GM12878 (cell line): ENCODE results near the gene SETD6. TPM values are rescaled to one million over a fixed set of nuclear protein-coding genes. Genes with fewer than 3 reads are reported as not detected.
A peak's percentile ranks its signal among the peaks of the same experiment; 100 is the strongest.

Experiments
- BHLHE40 ChIP-seq, 2 experiments: fragments of 450-650 bp in 1 of 2; IDR thresholded peaks; 2 replicates each; pipeline ENCODE4 v1.6.1; 2011 to 2017; ENCODE audit warnings: low read depth in 2 of 2, borderline replicate concordance in 1 of 2, improper control_type of control experiment in 1 of 2, low read length in 1 of 2, mild to moderate bottlenecking in 1 of 2
- BRCA1 ChIP-seq: IDR thresholded peaks from 2 replicates; pipeline ENCODE4 v1.6.1; 2011; ENCODE audit warnings: low read depth, low read length, improper control_type of control experiment
- MTA2 ChIP-seq: fragments of 450-650 bp; IDR thresholded peaks from 2 replicates; pipeline ENCODE4 v1.6.1; 2016; ENCODE audit warnings: low read depth, mild to moderate bottlenecking, moderate library complexity
- NFIC ChIP-seq: IDR thresholded peaks from 2 replicates; pipeline ENCODE4 v1.6.1; 2012; ENCODE audit warnings: low read depth, mild to moderate bottlenecking, inconsistent platforms, low read length, moderate library complexity
- NR2C1 ChIP-seq: fragments of 450-650 bp; IDR thresholded peaks from 2 replicates; pipeline ENCODE4 v1.6.1; 2017; ENCODE audit warnings: antibody characterized with exemption, mild to moderate bottlenecking, moderate library complexity
- POLR2AphosphoS5 ChIP-seq: IDR thresholded peaks from 2 replicates; pipeline ENCODE4 v1.6.1; 2011; ENCODE audit warnings: mild to moderate bottlenecking, low read length, inconsistent platforms
- RAD51 ChIP-seq: fragments of 450-650 bp; IDR thresholded peaks from 2 replicates; pipeline ENCODE4 v1.6.1; 2016; ENCODE audit warnings: moderate library complexity, mild to moderate bottlenecking, inconsistent platforms
- RELA ChIP-seq: fragments of 450-650 bp; IDR thresholded peaks from 2 replicates; pipeline ENCODE4 v1.8.0; 2014; ENCODE audit warnings: borderline replicate concordance; ENCODE audit not compliant: partially characterized antibody
- RELB ChIP-seq: fragments of 450-650 bp; IDR thresholded peaks from 2 replicates; pipeline ENCODE4 v1.6.1; 2017; ENCODE audit warnings: low read depth, mild to moderate bottlenecking, moderate library complexity
- SP1 ChIP-seq: IDR thresholded peaks from one replicate; pipeline ENCODE4 v1.6.1; 2011; ENCODE audit warnings: low read depth, low read length
- TBL1XR1 ChIP-seq: IDR thresholded peaks from 2 replicates; pipeline ENCODE4 v1.6.1; 2012; ENCODE audit warnings: low read depth, low read length, improper control_type of control experiment
- ZBED1 ChIP-seq: IDR thresholded peaks from 2 replicates; pipeline ENCODE4 v1.6.1; 2016; ENCODE audit warnings: borderline replicate concordance
- polyA plus RNA-seq, 11 experiments: library from polyadenylated mRNA; depleted of rRNA in 4 of 11; unstranded in 6 of 11; stranded (reverse) in 5 of 11; fragments of >200 nt; fragmentation: Nextera tagmentation in 4 of 11; fragmentation: Illumina TruSeq in 1 of 11; extraction: Ambion mirVana in 4 of 11; extraction: Trizol in 1 of 11; gene quantifications; 1 replicate in 1 of 11; 2 replicates in 10 of 11; pipeline versions ENCODE4 v1.2.1 to v1.2.3, GENCODE V29; 2011 to 2016; ENCODE audit warnings: inconsistent platforms in 2 of 11, missing spikeins in 2 of 11, low read depth in 1 of 11
- total RNA-seq, 4 experiments: library from RNA; depleted of rRNA in 3 of 4; stranded (reverse); fragments of >200 nt in 3 of 4; fragmentation: Illumina TruSeq in 1 of 4; extraction: Trizol in 1 of 4; gene quantifications; 2 replicates each; pipeline versions ENCODE4 v1.2.1 to v1.2.3, GENCODE V29; 2013 to 2021

The SETD6 gene
- total and polyA plus RNA-seq, 10 of the 15 experiments (the other 5 are each of a cell fraction or from before 2014, with no cell fraction given) = 8.2 to 23.8 (median 16.2) TPM

GRCh38 chr16:58499615-58500351, 15.5 kb upstream of the SETD6 start, which contains the start of gene NDRG4 (continued):
- TF ChIP-seq MTA2 (no peak), BHLHE40 (IDR thresholded peaks at IDR 0.05; ENCODE audit: borderline replicate concordance in 1 of 2, low read depth in 2 of 2, low read length in 1 of 2) (no peak), NR2C1 (no peak), TBL1XR1 (no peak), BRCA1 (no peak), ZBED1 (no peak), RELA (no peak), POLR2AphosphoS5 (no peak), SP1 (peak; percentile 85), NFIC (no peak), RAD51 (no peak), RELB (no peak)
